ENCODE measurements around the gene RCSD1. TPM values are rescaled to one million over a fixed set of nuclear protein-coding genes. Genes with fewer than 3 reads are reported as not detected.

Gene RCSD1
- total RNA-seq, 1 donor from 2014 or later = 132 TPM

- intact Hi-C loops (cut with micrococcal nuclease) = no loop called here
These were observed 8.0 kb downstream of the RCSD1 start for GRCh38 chr1:167638064-167638463.

GRCh38 chr1:167640051-167640450 is 10.0 kb downstream of the RCSD1 start:
- intact Hi-C loops (cut with micrococcal nuclease) = no loop called here

GRCh38 chr1:167641786-167642500 is 11.9 kb downstream of the RCSD1 start:
- intact Hi-C loops (cut with micrococcal nuclease) = no loop called here

GRCh38 chr1:167642501-167642826 is 12.4 kb downstream of the RCSD1 start:
- intact Hi-C loops (cut with micrococcal nuclease) = no loop called here

GRCh38 chr1:167643441-167643840 is 13.4 kb downstream of the RCSD1 start:
- intact Hi-C loops (cut with micrococcal nuclease) = no loop called here

- intact Hi-C loops (cut with micrococcal nuclease) = no loop called here
These were observed 14.5 kb downstream of the RCSD1 start for GRCh38 chr1:167644551-167644950.

GRCh38 chr1:167645140-167645541 is 15.1 kb downstream of the RCSD1 start:
- intact Hi-C loops (cut with micrococcal nuclease) = no loop called here

- intact Hi-C loops (cut with micrococcal nuclease) = no loop called here
These were observed 15.8 kb downstream of the RCSD1 start for GRCh38 chr1:167645625-167646414.

- intact Hi-C loops (cut with micrococcal nuclease) = no loop called here
These were observed 18.3 kb downstream of the RCSD1 start for GRCh38 chr1:167648252-167648849.

- intact Hi-C loops (cut with micrococcal nuclease) = no loop called here
These were observed 19.1 kb downstream of the RCSD1 start for GRCh38 chr1:167648978-167649744.

- intact Hi-C loops (cut with micrococcal nuclease) = no loop called here
These were observed 20.5 kb downstream of the RCSD1 start for GRCh38 chr1:167650269-167651160.

- intact Hi-C loops (cut with micrococcal nuclease) = no loop called here
These were observed 21.2 kb downstream of the RCSD1 start for GRCh38 chr1:167651161-167651693.

- intact Hi-C loops (cut with micrococcal nuclease) = loop anchor here (5.0 kb wide), 1 partner anchor 53 kb away; no protein-coding TSS in a partner anchor
These were observed 25.0 kb downstream of the RCSD1 start for GRCh38 chr1:167654975-167655575.

GRCh38 chr1:167656657-167657056 is 26.6 kb downstream of the RCSD1 start:
- intact Hi-C loops (cut with micrococcal nuclease) = loop anchor here (5.0 kb wide), 1 partner anchor 54 kb away; no protein-coding TSS in a partner anchor

- intact Hi-C loops (cut with micrococcal nuclease) = loop anchor here (5.0 kb wide), 1 partner anchor 56 kb away; no protein-coding TSS in a partner anchor
These were observed 28.7 kb downstream of the RCSD1 start for GRCh38 chr1:167658574-167659328.

GRCh38 chr1:167659450-167659849 is 29.4 kb downstream of the RCSD1 start:
- intact Hi-C loops (cut with micrococcal nuclease) = loop anchor here (5.0 kb wide), 1 partner anchor 57 kb away; no protein-coding TSS in a partner anchor

- intact Hi-C loops (cut with micrococcal nuclease) = loop anchor here (5.0 kb wide), 1 partner anchor 58 kb away; no protein-coding TSS in a partner anchor
These were observed 29.8 kb downstream of the RCSD1 start for GRCh38 chr1:167659881-167660280.

- intact Hi-C loops (cut with micrococcal nuclease) = no loop called here
These were observed 31.7 kb downstream of the RCSD1 start for GRCh38 chr1:167661527-167662426.
